Femur (tissue), 1 donor: Measurements from ENCODE around the gene CYFIP1.
A peak's percentile ranks its signal among the peaks of the same experiment; 100 is the strongest.

ENCODE experiments used
- DNase-seq: peaks from one replicate; pipeline ENCODE4 v3.0.0-alpha.2; 2017

Gene CYFIP1

GRCh38 chr15:22863356-22863755 is 116.8 kb downstream of the CYFIP1 start:
- DNase-seq: no peak

GRCh38 chr15:22861161-22861560 is 119.0 kb downstream of the CYFIP1 start:
- DNase-seq: no peak

- DNase-seq: no peak
Observed at GRCh38 chr15:22856659-22857058, 123.5 kb downstream of the CYFIP1 start.

- no peak for DNase-seq
Observed at GRCh38 chr15:22855791-22856190, 124.4 kb downstream of the CYFIP1 start.

GRCh38 chr15:22851513-22851912 is 128.7 kb downstream of the CYFIP1 start:
- DNase-seq: no peak

GRCh38 chr15:22850055-22850454 is 130.1 kb downstream of the CYFIP1 start:
- DNase-seq: no peak

GRCh38 chr15:22846073-22846472 is 134.1 kb downstream of the CYFIP1 start:
- no peak for DNase-seq

GRCh38 chr15:22845289-22845900 is 134.8 kb downstream of the CYFIP1 start:
- DNase-seq: no peak

GRCh38 chr15:22844421-22845288 is 135.5 kb downstream of the CYFIP1 start:
- DNase-seq: no peak

- no peak for DNase-seq
Observed at GRCh38 chr15:22839046-22839695, 141.0 kb downstream of the CYFIP1 start.

GRCh38 chr15:22838292-22839042 is 141.7 kb downstream of the CYFIP1 start, which contains the start of gene NIPA2:
Gene NIPA2 (plus strand): TSS chr15:22838666. CDS start chr15:22851732, 13,066 bp downstream.
- peak; percentile 99 for DNase-seq

GRCh38 chr15:22831473-22831872 is 148.7 kb downstream of the CYFIP1 start:
- DNase-seq: no peak

GRCh38 chr15:22827125-22827524 is 153.0 kb downstream of the CYFIP1 start:
- no peak for DNase-seq

GRCh38 chr15:22823495-22824128 is 156.6 kb downstream of the CYFIP1 start:
- no peak for DNase-seq

GRCh38 chr15:22819651-22820050 is 160.5 kb downstream of the CYFIP1 start:
- DNase-seq: no peak
